Measurements from ENCODE around the gene GLYATL2. TPM values are rescaled to one million over a fixed set of nuclear protein-coding genes. Genes with fewer than 3 reads are reported as not detected.

The GLYATL2 gene, protein sequence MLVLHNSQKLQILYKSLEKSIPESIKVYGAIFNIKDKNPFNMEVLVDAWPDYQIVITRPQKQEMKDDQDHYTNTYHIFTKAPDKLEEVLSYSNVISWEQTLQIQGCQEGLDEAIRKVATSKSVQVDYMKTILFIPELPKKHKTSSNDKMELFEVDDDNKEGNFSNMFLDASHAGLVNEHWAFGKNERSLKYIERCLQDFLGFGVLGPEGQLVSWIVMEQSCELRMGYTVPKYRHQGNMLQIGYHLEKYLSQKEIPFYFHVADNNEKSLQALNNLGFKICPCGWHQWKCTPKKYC
- polyA plus RNA-seq (2013, experiment 1 of 2; ENCODE audit: insufficient read length) = 3.1 TPM
- 2.6 TPM for polyA plus RNA-seq (2013, experiment 2 of 2; ENCODE audit: insufficient read length)

DNA sequence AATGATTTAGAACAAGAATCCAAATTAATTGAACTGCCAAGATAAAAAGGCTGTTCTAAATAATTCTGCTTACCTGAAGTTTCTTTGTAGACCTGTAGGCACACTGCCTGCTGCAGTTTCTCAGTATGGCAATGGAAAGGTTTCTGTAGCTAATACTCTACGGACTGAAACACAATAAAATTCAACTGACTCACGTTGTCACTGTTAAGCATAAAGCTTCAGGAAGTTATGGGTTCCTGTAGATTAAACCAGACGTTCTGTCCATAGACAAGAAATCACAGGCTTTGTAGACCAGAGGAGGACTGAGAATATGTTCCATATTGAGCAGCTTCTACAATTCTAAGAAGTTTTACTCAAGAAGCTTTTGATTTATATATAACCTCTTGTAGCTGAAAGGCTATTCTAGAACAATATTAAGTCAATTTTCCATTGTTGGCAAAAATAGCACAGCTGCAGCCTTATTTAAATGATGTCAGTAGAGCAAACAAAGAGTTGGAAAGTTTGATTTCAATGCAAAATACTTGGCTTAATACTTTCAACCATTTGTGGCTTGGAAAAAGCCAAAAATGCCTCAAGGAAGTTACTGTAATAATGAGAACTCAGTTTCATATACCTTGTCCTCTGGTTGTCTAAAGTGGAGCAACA lies at the start of gene GLYATL2:
Gene GLYATL2 (minus strand): TSS at position 344 of the 645 bp plus-strand sequence. CDS start 5,092 bp downstream, outside the sequence.
- DNase-seq = no peak

DNA sequence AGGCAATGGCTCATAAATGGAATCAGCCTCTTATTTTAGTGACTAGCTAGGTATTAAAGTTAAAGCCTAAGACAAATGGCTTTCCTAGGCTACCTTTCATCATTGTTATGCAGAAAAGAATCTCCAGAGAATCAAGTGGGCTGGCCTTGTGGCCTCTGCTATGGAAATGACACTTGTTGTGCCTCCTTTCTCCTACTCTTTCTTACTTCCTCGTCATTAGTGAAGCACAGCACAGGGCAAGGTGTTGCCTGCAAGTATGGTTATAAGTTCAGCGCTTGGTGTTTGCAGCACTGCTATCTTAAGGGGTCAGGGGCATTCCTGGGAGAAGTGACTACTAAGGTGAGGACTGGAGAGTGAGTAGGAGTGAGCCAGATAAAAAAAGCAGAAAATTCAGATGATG lies 49.4 kb upstream of the GLYATL2 start:
- DNase-seq = no peak

DNA sequence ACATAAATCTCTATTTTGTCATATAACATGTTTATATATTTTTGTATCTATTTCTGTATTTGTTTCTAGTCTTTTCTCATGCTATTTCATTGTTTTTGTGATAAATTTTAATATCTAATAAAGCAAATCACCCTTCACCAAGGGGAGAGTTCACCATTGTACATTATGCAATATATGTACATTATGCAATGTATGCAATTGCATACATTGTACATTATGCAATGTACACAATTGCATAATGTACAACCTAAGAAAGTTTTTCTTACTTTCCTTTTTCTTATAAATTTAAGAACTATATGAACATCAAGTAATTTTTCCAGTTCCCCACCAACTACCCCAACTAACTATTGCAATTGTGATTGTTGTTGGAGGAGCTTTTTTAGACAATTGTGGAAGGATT lies 44.1 kb upstream of the GLYATL2 start:
- no peak for DNase-seq

DNA sequence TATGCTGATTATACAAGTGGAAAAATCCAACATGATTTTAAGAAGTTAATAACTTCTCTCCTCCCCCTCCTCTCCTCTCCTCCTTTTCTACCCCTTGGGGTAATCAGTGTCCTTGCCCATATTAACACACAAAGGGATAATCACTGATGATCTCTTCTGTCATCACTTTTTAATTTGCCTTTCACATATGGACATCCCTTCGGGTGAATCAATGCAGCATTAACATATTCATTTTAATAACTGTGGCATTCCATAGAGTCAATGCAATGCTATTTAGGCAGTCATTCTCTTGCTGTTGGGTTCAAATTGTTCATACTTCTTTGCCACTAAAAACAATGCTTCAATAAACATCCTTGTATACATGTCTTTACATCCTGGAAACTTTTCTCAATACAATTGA lies 42.9 kb upstream of the GLYATL2 start:
- no peak for DNase-seq

DNA sequence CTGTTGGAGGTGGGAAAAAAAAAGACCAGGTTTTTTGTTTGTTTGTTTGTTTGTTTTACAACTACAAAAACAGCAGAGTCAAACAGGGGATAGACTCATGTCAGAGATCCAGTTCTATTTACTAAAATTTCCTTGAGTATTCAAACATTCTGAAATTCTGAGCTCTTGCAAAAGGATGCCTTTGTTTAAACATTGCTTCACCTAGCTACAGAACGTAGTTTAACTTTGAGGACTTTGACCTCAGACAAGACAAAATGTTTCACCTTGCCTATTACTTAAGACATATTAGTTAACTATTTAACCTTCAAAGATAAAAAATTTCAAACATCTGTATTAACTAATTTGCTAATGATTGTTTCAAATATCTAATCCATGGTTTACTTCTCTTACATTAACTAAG lies 36.1 kb upstream of the GLYATL2 start:
- DNase-seq = no peak

DNA sequence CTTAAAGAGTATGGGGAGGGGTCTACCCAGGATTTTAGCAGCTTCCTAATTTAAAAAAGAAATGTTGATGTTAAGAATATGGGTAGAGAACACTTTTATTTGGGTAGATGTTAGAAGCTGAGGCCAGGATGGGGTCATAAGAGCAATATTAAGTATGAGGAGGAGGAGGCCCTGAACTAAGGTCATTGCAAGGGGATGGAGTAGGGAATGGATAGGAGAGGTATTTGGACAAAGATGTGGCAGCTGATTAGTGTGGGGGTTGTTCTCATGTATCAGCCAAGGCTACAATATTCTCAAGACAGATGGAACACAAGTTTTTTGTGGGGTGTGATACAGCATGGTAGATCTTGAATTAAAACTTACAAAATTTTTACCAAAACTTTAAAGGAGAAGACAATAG lies 35.7 kb upstream of the GLYATL2 start:
- no peak for DNase-seq

DNA sequence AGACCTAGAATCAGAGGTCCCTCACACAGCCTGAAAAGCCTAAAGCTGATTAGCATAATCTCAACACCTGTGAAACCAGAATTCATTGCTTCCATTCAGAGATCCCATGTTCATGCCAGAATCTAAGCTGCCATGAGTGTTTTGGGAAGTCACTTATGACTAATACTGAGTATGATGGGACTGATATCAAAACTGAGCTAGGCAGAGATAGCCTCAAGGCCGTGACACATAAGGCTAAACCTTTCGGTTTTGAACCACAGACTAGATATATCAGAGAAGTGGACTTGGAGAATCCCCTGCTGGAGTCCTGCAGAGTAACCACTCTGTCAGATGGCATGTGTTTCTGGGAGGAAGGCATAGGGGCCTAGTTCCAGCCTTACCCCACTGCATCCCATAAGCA lies 23.1 kb upstream of the GLYATL2 start:
- no peak for DNase-seq

DNA sequence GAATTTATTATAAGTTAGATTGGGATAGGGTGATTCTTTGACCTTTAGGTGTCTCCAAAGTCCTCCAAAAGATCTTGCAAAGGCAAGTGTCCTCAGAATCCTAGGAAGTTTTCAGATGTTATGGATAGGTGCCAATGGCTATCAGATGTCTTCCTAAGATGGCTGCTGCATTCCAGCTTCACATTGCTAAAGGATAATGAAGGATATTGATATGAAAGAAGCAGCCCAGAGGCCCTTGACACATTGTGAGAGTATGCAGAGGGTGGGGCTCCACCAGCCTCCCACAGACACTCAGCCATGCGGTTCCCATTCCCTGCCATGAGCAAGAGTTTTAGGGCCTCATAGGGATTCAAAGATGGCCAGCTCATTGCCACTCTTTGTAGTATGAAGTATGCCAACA lies 22.3 kb upstream of the GLYATL2 start:
- peak; percentile 13 for DNase-seq

DNA sequence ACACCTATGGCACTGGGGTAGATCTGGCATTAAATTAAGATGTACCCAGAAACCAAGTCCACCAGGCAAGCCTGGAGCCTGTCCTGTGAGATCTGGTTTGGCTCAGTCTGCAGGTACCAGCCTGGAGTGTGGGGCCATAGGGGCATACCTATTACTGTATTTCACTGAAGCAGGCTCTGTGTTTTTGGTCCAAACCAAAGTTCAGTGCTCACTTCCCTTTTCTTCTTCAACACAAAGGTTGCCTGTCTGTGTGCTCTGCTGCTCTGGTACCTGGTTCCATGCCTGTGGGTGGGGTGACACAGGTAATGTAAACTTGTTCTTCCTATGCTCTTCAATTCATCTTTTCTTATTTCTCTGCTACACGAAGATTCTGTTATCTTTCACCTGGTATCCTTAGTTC lies 19.8 kb upstream of the GLYATL2 start:
- no peak for DNase-seq

DNA sequence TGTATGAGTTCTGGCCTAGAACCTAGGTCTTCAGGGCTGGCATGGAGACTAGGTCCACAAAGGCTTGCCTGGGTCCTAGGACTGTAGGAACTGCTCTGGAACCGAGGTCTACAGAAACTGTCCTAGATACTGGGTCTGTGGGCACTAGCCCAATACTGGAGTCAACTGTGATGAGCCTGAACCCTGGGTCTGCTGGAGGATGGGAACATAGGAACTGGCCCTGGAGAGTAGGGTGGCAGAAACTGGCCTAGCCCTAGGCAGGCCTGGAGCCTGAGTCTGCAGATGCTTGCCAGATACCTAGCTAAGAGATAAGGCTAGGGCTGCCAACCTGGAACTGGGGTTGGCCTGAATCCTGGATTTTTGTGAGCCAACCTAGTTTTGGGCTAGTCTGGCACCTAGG lies 19.2 kb upstream of the GLYATL2 start:
- no peak for DNase-seq

DNA sequence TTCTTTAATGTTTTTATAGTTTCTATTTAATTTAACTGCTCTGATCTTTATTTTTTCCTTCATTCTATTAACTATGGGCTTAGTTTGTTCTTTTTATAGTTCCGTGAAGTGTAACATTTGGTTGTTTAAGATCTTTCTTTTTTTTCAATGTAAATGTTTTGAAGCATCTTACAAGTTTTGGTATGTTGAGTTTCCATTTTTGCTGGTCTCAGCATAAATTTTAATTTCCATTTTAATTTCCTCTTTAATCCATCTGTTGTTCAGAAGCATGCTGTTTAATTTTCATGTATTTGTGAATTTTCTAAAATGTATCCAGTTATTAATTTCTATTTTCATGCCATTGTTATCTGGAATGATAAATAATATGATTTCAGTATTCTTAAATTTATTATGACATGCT lies 17.0 kb upstream of the GLYATL2 start:
- DNase-seq = no peak

DNA sequence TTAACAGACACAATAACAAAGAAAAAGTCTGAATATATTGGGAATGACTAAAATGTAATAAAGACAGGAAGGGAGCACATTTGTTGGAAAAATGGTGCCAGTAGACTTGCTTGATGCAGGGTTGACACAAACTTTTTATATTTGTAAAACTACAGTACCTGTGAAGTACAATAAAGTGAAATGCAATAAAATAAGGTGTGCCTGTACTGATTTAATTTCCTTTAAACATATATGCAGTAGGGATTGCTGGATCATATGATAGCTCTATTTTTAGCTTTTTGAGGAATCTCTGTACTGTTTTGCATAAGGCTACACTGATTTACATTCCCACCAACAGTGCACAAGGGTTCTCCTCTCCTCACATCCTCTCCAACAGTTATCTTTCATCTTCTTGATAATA lies 12.3 kb upstream of the GLYATL2 start:
- no peak for DNase-seq

DNA sequence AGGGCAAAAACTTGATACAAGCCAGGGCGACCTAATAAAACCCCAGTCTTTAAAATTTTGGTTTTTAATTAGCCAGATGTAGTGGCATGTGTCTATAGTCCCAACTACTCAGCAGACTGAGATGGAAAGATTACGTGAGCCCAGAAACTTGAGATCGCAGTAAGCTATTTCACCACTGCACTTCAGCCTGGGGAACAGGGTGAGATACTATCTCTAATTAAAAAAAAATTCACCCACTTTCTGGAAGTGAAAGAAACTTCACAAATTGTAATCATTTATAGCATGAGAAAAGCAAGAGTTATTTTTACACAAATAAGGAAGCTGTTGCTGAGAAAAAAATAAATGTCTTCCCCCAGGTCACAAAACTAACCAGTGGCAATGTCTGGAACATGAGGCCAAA lies 882 bp upstream of the GLYATL2 start:
- no peak for DNase-seq

DNA sequence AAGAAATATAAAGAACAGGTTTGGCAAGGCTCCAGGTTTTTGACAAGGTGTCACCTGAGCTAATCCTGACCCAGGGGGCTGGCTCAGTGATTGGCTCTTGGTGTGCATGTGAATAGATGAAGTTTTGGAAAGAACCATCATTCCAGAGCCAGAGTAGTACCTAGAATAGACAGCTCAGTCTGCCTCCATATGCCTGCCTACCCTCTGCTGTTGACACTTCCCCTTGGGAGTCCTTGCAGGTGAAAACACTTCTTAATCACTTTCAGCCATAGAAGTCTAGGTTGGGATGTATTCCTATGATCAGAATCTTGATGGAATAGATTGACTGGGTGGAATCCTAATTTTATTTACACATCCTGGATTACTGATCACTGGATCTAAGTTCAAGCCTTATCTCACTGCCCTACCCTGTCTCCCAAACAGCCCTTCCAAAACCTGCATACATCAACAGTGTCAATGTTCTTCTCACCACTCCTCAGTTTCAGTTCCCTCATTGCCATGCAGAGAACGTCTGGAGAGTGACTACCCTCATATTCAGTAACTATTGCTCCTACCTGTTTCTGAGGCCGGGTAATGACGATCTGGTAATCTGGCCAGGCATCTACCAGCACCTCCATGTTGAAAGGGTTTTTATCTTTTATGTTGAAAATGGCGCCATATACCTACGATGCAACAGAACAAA lies 6.7 kb downstream of the GLYATL2 start:
- DNase-seq = no peak

DNA sequence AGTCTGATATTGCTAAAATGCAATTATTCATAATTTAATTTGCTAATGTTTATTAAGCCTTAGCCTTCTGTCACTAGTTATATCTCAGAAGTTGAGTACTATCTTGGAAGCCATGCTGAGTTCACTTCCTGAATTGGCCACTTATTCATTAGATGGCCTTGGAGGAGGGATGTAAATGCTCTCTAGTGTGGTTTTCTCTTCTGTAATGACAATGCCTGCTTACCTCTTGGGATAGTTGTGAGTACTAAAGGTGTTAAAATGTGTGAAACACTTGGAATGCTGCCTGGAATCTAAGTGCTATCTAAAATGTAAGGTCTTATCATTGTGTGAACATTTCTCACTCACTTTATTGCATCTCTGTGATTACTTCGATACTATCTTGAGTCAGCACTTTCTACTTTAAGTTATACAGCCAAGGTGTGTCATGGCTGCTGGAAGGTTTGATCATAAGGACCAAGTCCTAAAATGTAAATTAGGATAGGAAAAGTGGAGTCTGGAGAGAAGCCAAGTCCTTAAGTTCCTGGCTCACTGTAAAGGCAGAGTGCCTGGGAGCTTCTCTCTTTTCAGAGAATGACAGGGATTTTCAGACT lies 12.4 kb downstream of the GLYATL2 start:
- DNase-seq = peak; percentile 51

DNA sequence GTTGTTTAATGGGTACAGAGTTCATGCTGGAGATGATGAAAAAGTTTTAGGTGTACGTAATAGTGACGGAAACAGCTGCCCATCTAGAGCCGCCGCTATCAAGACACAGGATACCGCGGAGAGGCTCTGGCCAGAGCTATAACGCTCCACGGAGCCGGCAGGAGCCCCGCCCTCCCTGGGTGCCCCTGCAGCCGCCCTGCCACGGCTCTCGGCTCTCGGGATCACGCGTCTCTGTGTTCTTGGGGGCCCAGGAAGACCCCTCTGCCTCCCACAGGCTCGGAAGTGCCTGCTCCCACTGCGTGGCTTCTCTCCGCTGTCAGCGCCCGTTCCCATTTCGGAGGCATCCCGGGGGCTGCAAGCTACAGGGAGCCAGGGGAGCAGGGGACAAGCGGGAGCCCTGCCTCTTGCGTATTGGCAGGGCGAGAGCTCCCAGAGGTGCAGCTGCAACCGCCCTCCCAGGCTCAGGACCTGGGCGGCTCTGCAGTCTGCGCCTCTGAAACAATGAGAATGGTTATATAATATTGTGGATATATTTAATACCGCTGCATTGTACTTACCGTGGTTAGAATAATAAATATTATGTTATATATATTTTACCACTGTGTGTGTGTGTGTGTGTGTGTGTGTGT lies 13.7 kb downstream of the GLYATL2 start:
- DNase-seq = no peak

DNA sequence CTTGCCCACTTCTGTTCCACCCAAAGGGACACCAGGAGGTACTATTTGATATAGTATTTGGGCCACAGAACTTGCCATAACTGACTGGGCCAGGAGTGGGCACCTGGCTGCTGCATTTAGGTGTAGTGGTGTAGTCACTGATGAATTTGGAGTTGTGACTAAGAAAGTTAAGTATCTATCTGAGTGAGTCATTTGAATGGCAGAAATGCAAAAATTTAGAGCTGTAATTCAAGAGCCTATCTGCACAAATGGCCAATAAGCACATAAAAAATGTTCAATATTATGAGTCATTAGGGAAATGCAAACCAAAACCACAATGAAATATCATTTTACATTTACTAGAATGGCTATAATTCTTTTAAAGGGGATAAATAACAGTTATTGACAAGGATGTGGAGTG lies 14.7 kb downstream of the GLYATL2 start:
- peak; percentile 86 for DNase-seq

DNA sequence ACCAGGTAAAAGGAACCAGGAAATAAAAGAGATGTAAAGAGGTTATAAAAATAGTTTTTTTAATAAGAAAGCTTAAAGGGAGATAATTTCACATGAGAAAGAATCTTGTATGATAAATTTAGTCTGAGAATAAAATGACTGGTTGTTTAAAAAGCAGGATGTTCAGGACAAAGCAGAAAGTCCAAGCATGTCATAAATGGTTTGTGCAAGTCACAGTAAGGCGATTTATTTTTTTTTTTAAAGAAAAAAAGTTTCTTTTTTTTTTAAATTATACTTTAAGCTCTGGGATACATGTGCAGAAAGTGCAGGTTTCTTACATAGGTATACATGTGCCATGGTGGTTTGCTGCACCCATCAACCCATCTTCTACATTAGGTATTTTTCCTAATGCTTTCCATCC lies 30.8 kb downstream of the GLYATL2 start:
- DNase-seq = no peak

DNA sequence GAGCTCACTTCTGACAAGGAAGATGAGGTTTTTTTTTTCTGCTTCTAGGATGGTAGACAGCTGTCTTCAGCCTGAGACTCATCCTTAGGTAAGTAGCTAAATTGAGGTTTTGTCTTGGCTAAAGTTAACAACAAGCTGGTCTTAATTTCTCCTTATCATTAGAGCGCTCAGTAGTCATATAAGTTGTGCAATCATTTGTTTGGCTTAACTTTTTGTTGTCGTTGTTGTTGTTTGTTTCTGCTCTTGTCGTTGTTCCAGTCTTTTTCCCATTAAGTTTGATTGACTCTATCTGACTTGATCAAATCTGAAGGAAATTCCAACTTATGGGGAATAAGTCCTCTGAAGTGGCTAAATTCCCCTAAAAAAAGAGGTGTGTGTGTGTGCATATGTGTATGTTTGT lies 33.0 kb downstream of the GLYATL2 start:
- no peak for DNase-seq

DNA sequence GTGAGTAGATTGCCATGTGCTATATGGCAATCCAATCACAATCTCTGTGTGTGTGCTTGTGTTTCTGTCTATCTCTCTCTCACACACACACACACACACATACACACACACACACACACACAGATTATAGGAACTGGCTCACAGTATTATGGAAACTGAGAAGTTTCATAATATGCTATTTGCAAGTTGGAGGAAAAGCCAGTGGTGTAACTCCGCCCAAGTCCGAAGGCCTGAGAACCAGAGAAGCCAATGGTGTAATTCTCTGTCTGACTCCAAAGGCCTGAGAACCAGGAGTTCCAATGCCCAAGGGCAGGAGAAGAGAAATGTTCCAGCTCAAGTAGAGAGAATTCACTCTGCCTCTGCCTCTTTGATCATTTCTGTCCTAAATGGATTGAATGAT lies 37.2 kb downstream of the GLYATL2 start:
- DNase-seq = no peak

DNA sequence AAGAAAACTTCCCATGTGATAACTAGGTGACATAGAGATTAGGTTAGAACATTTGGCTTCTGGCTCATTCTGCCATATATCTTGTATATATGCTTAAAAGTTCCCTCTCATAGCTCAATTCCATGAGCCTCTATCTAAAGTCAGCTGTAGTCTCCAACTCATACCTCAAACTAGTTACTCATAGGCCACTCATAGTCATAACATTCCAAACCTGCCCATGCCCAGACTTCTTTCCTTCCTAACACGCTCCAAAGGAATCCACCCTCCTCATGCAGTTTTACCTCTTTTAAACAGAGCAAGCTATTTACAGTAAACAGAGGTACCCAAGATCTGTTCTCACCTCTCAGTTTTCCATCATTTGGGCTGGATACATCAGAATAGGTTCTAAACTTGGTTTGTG lies 39.4 kb downstream of the GLYATL2 start:
- DNase-seq = peak; percentile 6

DNA sequence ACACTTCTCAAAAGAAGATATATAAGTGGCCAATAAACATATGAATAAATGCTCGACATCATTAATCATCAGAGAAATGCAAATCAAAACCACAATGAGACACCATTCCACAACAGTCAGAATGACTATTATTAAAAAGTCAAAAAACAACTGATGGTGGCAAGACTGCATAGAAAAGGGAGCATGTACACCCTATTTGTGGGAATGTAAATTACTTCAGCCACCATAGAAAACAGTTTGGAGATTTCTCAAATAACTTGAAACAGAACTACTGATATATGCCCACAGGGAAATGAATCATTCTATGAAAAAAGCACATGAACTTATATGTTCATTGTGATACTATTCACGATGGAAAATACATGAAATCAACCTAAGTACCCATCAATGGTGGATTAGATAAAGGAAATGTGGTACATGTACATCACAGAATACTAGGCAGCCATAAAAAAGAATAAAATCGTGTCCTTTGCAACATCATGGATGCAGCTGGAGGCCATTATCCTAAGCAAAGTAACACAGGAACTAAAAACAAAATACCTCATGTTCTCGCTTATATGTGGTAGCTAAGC lies 42.4 kb downstream of the GLYATL2 start:
- DNase-seq = no peak

DNA sequence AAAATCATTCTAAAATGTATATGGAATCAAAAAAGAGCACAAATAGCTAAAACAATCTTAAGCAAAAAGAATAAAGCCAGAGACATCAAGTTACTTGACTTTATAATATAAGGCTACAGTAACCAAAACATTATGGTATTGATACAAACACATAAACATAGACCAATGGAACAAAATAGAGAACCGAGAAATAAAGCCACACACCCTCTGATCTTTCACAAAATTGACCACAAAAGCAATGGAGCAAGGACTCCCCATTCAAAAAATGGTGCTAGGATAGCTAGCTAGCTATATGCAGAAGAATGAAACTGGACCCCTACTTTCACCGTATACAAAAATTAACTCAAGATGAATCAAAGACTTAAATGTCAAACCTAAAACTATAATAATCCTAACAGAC lies 43.2 kb downstream of the GLYATL2 start:
- no peak for DNase-seq
